Naive B cell (primary cell): ENCODE results near the gene CDH15. TPM values are rescaled to one million over a fixed set of nuclear protein-coding genes. Genes with fewer than 3 reads are reported as not detected.

Experiments
- ATAC-seq, 2 donors: fragments of 150-1000 bp; cut with Tn5 transposase; 2 replicates each; pipeline ENCODE4 v1.10.0; 2021; ENCODE audit warnings: low read depth in 2 of 2, mild to moderate bottlenecking in 2 of 2, moderate library complexity in 2 of 2
- DNase-seq: peaks from one replicate; pipeline ENCODE4 v3.0.0; 2022
- H3K27ac Mint-ChIP-seq, 6 donors: one replicate each; pipeline ENCODE4 v1.8.0; 2020 to 2022; ENCODE audit warnings: mild to moderate bottlenecking in 6 of 6, mixed read lengths in 6 of 6, moderate library complexity in 5 of 6, inconsistent platforms in 2 of 6
- H3K27me3 Mint-ChIP-seq, 3 donors: one replicate each; pipeline ENCODE4 v1.8.0; 2021 to 2022; ENCODE audit warnings: mixed read lengths in 3 of 3, mild to moderate bottlenecking in 1 of 3
- H3K36me3 Mint-ChIP-seq, 2 donors: one replicate each; pipeline ENCODE4 v1.8.0; 2020 to 2022; ENCODE audit warnings: mixed read lengths in 2 of 2, inconsistent platforms in 1 of 2, mild to moderate bottlenecking in 1 of 2
- H3K4me1 Mint-ChIP-seq, 3 donors: one replicate each; pipeline ENCODE4 v1.8.0; 2020 to 2022; ENCODE audit warnings: mixed read lengths in 3 of 3, inconsistent platforms in 1 of 3, mild to moderate bottlenecking in 1 of 3, moderate library complexity in 1 of 3
- H3K4me3 Mint-ChIP-seq, 8 donors: one replicate each; pipeline ENCODE4 v1.8.0; 2020 to 2022; ENCODE audit warnings: mild to moderate bottlenecking in 8 of 8, mixed read lengths in 8 of 8, moderate library complexity in 8 of 8, inconsistent platforms in 2 of 8
- H3K9me3 Mint-ChIP-seq, 7 donors: one replicate each; pipeline ENCODE4 v1.8.0; 2020 to 2022; ENCODE audit warnings: mixed read lengths in 7 of 7, mild to moderate bottlenecking in 5 of 7, inconsistent platforms in 2 of 7, moderate library complexity in 1 of 7
- polyA plus RNA-seq, 6 donors: library from polyadenylated mRNA; unstranded; fragments of 300-500 nt; fragmentation: Illumina TruSeq; gene quantifications; one replicate each; pipeline ENCODE4 v1.2.3, GENCODE V29; 2021; ENCODE audit warnings: low read depth in 6 of 6

CDH15 gene, protein sequence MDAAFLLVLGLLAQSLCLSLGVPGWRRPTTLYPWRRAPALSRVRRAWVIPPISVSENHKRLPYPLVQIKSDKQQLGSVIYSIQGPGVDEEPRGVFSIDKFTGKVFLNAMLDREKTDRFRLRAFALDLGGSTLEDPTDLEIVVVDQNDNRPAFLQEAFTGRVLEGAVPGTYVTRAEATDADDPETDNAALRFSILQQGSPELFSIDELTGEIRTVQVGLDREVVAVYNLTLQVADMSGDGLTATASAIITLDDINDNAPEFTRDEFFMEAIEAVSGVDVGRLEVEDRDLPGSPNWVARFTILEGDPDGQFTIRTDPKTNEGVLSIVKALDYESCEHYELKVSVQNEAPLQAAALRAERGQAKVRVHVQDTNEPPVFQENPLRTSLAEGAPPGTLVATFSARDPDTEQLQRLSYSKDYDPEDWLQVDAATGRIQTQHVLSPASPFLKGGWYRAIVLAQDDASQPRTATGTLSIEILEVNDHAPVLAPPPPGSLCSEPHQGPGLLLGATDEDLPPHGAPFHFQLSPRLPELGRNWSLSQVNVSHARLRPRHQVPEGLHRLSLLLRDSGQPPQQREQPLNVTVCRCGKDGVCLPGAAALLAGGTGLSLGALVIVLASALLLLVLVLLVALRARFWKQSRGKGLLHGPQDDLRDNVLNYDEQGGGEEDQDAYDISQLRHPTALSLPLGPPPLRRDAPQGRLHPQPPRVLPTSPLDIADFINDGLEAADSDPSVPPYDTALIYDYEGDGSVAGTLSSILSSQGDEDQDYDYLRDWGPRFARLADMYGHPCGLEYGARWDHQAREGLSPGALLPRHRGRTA
- polyA plus RNA-seq: not detected

DNA sequence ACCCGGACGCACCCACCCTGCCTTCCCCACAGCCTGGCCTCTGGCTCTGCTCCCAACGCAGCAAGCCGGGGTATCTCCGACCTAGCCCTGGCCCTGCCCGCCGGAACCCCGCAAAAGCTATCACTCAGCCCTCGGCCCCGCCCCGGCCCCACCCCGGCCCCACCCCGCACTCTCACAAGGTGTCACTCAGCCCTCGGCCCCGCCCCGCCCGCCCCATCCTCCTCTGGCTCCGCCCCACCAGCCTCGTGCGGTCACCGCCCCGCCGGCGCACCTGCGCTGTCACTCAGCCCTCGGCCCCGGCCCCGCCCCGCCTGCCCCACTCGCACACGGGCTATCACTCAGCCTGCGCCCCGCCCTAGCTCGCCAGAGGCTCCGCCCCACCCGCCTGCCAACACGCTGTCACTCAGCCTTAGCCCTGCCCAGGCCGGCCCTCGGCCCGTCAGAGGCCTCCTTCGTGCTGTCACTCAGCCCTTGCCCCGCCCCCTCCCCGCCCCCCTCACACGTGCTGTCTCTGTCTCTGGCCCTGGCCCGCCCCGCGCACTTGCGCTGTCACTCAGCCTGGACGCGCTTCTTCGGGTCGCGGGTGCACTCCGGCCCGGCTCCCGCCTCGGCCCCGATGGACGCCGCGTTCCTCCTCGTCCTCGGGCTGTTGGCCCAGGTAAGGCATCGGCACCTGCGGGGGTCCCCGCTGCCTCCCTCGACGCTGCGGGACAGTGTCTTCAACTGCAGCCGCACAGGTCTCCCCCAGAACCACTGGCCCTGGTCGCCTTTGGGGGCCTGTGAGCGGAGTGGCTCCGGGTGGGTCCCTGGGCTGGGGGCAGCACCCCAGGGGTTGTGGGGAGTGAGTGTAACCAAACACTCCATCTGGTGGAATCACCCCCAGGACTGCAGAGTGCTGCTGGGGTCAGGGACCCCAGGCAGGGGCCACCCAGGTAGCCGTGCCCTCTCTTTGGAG is at the start of gene CDH15:
CDH15 (plus strand) TSS at position 533 of the 955 bp plus-strand sequence; CDS start at position 617, 84 bp downstream.
- H3K36me3 Mint-ChIP-seq: no peaks in the 10 kb centered on the region
- no peaks in the 10 kb centered on the region for H3K9me3 Mint-ChIP-seq
- H3K4me3 Mint-ChIP-seq: peak within 1 kb of the TSS; percentile 54 to 87 (median 77)
- H3K27ac Mint-ChIP-seq: peak within 1 kb of the TSS in 4 of 6 donors; percentile 36 to 92 (median 69)
- peaks cover 6 to 8% (median 8%) of the 10 kb centered on the region in 3 donors for H3K4me1 Mint-ChIP-seq
- ATAC-seq (peak; percentile 88 to 93), DNase-seq (peak; percentile 87)
- H3K27me3 Mint-ChIP-seq: peaks cover 0 to 19% (median 0%) of the 10 kb centered on the region in 3 donors

DNA sequence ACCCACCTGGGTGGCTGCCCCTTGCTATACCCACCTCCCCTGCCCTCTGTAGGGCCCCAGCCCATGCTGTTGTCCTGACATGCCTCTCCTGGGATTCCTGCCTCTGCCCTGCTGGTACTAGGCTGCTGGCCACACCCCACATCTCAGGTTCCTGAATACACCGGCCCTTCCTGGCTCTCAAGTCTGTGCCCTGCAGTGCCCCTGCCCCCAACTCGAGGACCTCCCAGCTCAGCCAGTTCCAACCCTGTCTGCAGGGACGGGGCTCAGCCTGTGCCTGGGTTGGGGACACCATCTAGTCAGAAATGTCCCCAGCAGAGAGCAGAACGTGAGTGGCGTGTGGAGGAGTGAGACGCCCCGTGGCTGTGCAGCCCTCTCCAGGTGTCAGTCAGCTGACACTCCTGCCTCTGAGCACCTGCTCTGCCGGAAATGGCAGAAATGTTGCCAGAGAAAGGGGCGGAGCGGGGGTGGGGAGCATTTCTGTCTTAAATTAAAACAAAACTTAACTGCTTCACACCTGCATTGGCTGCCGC is 49.2 kb upstream of the CDH15 start:
- peak overlapping the region in 2 of 8 donors; percentile 68 to 73 for H3K4me3 Mint-ChIP-seq
- peaks cover 0 to 22% of the 10 kb centered on the region in 2 donors for H3K36me3 Mint-ChIP-seq
- peak; percentile 66 for DNase-seq
- no peaks in the 10 kb centered on the region for H3K27me3 Mint-ChIP-seq
- peak overlapping the region in 5 of 6 donors; percentile 27 to 95 (median 79) for H3K27ac Mint-ChIP-seq
- peaks cover 6 to 23% (median 11%) of the 10 kb centered on the region in 3 donors for H3K4me1 Mint-ChIP-seq
- ATAC-seq: peak; percentile 90 to 94
- no peaks in the 10 kb centered on the region for H3K9me3 Mint-ChIP-seq

DNA sequence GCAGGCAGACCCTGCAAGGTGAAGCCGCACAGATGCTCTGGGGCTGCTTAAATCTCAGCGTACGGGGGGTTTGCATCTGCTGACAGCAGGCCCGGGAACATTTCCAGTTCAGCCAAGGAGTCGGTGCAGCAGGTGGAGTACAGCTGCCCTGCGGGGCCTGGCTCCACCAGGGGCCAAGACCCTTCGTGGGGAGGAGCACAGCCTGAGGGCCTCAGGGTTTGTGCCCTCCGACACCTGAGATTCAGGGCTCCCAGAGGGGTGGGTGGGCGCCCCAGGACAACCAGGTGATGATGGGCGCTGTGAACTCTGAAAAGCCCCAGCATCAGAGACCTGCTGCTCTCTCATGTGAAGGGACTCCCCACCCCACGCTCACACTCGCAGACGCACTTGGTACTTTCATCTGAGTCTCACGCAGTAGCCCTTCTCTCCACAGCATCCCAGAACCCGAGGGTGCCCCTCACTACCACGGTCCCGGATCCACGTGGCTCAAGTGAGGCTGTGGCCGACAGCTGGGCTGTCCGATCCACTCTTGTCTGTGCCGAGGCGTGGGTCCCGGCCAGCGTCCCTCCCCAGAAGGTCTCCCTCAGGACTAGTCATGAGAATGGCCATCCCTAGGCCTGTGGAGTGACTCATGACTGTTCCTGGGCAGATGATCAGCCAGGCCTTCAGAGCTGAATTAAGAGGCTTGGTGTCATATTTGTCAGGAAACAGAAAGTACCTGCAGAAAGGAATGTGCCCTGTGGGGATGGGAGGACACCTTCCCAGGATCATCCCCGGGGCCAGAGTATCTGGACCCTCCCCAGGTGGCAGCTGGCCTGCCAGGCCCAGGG is 48.3 kb upstream of the CDH15 start:
- H3K4me1 Mint-ChIP-seq: peaks cover 6 to 21% (median 14%) of the 10 kb centered on the region in 3 donors
- DNase-seq (no peak), ATAC-seq (no peak)
- peak overlapping the region in 2 of 6 donors; percentile 21 to 85 for H3K27ac Mint-ChIP-seq
- H3K9me3 Mint-ChIP-seq: no peaks in the 10 kb centered on the region
- H3K27me3 Mint-ChIP-seq: no peaks in the 10 kb centered on the region
- peak overlapping the region in 2 of 8 donors; percentile 25 to 35 for H3K4me3 Mint-ChIP-seq
- peaks cover 0 to 17% of the 10 kb centered on the region in 2 donors for H3K36me3 Mint-ChIP-seq

DNA sequence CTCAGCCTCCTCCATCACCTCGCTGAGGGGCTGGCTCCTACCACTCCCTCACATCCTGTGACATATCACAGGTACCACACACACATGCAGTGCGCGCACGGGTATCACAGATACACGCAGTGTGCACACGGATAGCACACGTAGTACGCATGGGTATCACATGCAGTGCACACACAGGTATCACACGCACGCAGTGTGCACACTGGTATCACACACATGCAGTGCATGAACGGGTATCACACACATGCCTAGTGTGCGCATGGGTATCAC is 47.8 kb upstream of the CDH15 start:
- DNase-seq (no peak), ATAC-seq (no peak)
- no peak overlapping the region for H3K4me3 Mint-ChIP-seq
- H3K9me3 Mint-ChIP-seq: no peaks in the 10 kb centered on the region
- peaks cover 6 to 18% (median 14%) of the 10 kb centered on the region in 3 donors for H3K4me1 Mint-ChIP-seq
- H3K27ac Mint-ChIP-seq: peak overlapping the region in 1 of 6 donors; percentile 21
- no peaks in the 10 kb centered on the region for H3K27me3 Mint-ChIP-seq
- H3K36me3 Mint-ChIP-seq: peaks cover 2 to 15% of the 10 kb centered on the region in 2 donors

DNA sequence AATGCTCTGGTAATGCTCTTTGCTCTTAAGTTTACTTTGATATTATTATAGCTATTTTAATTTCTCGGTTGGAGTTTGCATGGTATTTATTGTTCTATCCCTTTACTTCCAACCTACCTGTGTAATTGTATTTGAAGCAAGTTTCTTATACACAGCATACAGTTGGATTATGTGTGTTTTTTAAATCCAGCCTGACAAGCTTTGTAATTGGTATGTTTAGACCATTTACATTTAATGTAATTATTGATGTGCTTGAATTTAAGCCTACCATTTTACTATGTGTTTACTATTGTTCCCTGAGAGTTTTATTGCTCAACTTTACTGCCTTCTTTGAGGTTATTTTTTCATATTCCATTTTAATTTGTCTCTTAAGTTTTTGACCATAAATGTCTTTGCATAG is 42.2 kb upstream of the CDH15 start:
- Mint-ChIP-seq H3K4me3 (no peak overlapping the region), H3K27me3 (no peaks in the 10 kb centered on the region), H3K36me3 (peaks cover 19 to 27% of the 10 kb centered on the region in 2 donors), H3K9me3 (peaks cover 0 to 4% (median 0%) of the 10 kb centered on the region in 7 donors), H3K4me1 (peaks cover 3 to 18% (median 4%) of the 10 kb centered on the region in 3 donors), H3K27ac (no peak overlapping the region)
- DNase-seq (no peak), ATAC-seq (no peak)

DNA sequence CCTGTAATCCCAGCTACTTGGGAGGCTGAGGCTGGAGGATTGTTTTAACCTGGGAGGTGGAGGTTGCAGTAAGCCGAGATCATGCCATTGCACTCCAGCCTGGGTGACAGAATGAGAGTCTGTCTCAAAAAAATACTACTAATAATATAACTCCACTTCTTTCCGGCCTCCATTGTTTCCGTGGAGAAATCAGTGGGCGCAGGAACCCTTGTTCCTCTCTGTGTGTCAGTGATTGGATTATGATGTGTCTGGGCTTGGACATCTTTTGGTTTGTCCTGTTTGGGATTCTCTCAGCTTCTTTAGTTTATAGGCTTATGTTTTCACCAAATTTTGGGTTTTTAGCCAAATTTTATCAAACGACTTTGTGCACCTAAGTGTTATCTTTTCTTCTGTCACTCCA is 41.1 kb upstream of the CDH15 start:
- Mint-ChIP-seq H3K36me3 (peaks cover 23 to 34% of the 10 kb centered on the region in 2 donors), H3K9me3 (peaks cover 0 to 4% (median 0%) of the 10 kb centered on the region in 7 donors), H3K4me1 (peaks cover 7 to 18% (median 9%) of the 10 kb centered on the region in 3 donors), H3K4me3 (no peak overlapping the region), H3K27me3 (no peaks in the 10 kb centered on the region), H3K27ac (peak overlapping the region in 2 of 6 donors; percentile 70 to 86)
- ATAC-seq (no peak), DNase-seq (no peak)

DNA sequence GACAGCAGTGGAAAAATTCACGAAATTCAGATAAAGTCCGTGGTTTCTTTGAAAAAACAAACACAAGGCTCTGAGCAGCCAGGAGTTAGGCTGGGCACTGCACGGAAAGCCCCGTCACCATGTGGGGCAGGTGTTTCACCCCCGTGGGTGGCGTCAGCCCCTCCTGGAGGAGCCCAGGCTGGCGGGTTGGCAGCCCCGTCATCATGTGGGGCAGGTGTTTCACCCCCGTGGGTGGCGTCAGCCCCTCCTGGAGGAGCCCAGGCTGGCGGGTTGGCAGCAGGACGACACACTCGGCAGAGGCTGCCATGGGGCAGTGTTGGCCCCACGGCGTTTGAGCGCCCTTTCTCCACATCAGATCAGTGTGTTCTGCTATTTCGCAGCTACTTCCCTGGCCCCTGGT is 39.8 kb upstream of the CDH15 start:
- peaks cover 0 to 4% (median 0%) of the 10 kb centered on the region in 7 donors for H3K9me3 Mint-ChIP-seq
- no peak overlapping the region for H3K4me3 Mint-ChIP-seq
- DNase-seq (no peak), ATAC-seq (peak in 1 of 2 donors; percentile 12)
- H3K27me3 Mint-ChIP-seq: no peaks in the 10 kb centered on the region
- H3K27ac Mint-ChIP-seq: peak overlapping the region in 3 of 6 donors; percentile 5 to 77 (median 24)
- peaks cover 7 to 18% (median 9%) of the 10 kb centered on the region in 3 donors for H3K4me1 Mint-ChIP-seq
- H3K36me3 Mint-ChIP-seq: peaks cover 23 to 26% of the 10 kb centered on the region in 2 donors

DNA sequence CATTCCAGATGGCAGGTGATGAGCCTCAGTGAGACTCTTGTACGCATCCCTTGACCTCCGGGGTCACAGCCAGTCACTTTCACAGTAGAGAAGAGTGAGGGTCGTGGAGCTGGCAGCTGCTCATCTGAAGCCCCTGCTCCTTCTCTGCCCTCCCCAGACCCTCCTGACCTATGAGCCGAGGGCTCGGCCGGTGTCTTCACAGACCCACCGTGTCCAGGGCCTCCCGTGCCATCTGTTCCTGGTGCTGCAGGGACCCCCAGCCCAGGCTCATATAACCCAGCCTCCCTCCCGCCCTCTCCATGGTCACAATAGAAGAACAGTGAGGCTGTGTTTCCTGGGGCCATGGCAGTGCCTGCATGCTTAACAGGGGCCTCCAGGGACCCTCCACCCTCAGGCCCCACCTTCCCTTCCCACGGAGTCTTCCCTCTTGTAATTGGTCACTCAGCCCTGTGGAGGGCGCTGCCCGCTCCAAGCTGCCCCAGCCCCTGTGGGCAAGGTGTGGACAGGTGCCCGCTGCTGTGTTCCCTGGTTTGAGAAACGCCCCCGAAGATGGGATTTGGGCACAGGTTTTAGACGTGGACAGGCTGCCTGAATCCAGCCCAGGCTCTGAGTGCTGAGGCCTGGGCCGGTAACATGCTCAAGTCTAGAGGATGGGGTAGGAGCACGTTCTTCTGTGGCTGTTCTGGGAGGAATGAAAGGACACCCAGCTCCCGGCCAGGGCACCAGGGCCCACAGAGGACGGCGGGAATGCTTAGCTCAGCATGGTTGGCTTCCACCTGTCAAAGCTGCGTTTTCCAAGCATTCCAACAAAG is 39.1 kb upstream of the CDH15 start:
- no peaks in the 10 kb centered on the region for H3K27me3 Mint-ChIP-seq
- H3K27ac Mint-ChIP-seq: peak overlapping the region in 1 of 6 donors; percentile 77
- H3K4me3 Mint-ChIP-seq: peak overlapping the region in 1 of 8 donors; percentile 15
- DNase-seq: no peak
- peaks cover 0 to 4% (median 0%) of the 10 kb centered on the region in 7 donors for H3K9me3 Mint-ChIP-seq
- peaks cover 23 to 26% of the 10 kb centered on the region in 2 donors for H3K36me3 Mint-ChIP-seq
- peaks cover 9 to 14% (median 11%) of the 10 kb centered on the region in 3 donors for H3K4me1 Mint-ChIP-seq
- ATAC-seq: no peak

DNA sequence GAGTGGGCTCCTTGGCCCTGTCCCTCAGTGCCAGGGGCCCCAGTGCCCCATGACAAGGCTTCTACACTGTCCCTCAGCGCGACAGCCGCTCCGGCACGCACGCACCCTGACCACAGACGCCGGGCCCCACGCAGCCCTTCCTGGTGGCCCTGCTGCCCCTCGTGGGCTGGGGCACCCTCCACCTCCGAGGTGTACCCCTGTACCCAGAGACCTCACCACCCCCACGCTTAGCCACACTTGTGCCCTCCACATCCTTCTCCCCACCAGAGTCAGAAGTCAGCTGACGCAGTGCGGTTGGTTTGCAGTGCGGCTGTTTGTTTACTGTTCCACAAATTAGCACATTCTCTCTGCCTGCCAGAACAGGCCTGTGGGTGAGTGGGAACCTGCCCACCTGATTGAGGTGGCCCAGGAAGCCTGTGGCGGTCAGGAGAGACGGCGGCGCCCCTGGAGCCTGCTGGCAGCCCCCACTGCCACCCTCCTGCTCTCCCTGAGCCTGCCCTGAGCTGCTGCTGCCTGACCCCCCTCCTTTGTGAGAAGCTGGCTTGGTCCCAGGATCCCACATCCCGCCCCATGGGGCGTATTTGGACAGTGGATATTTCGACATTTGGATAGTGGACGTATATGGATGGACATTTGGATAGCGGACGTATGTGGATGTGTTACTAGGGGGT is 38.0 kb upstream of the CDH15 start:
- Mint-ChIP-seq H3K4me1 (peaks cover 7 to 14% (median 9%) of the 10 kb centered on the region in 3 donors), H3K27me3 (no peaks in the 10 kb centered on the region), H3K4me3 (no peak overlapping the region), H3K36me3 (peaks cover 23 to 26% of the 10 kb centered on the region in 2 donors), H3K9me3 (peaks cover 0 to 4% (median 0%) of the 10 kb centered on the region in 7 donors), H3K27ac (no peak overlapping the region)
- no peak for DNase-seq
- ATAC-seq: no peak

DNA sequence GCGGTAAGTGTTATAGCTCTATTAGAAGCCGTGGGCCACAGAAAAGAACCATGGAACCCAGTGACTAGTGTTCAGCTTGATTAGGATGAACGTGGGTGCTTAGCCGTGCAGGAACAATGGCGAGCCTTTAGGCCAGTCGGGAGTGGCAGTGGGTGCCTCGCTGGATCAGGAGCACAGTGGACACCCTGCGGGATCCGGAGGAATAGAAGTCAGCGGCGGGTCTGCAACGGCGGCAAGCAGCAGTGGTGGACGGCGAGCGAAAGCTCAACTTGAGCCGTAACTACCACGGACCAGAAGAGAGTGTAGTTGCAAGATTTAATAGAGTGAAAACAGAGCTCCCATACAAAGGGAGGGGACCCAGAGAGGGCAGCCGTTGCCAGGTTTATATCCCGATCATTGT is 37.3 kb upstream of the CDH15 start:
- H3K27me3 Mint-ChIP-seq: no peaks in the 10 kb centered on the region
- ATAC-seq (no peak), DNase-seq (no peak)
- H3K36me3 Mint-ChIP-seq: peaks cover 16 to 23% of the 10 kb centered on the region in 2 donors
- peak overlapping the region in 1 of 6 donors; percentile 84 for H3K27ac Mint-ChIP-seq
- H3K4me3 Mint-ChIP-seq: no peak overlapping the region
- H3K4me1 Mint-ChIP-seq: peaks cover 7 to 13% (median 9%) of the 10 kb centered on the region in 3 donors
- H3K9me3 Mint-ChIP-seq: peaks cover 0 to 4% (median 0%) of the 10 kb centered on the region in 7 donors

DNA sequence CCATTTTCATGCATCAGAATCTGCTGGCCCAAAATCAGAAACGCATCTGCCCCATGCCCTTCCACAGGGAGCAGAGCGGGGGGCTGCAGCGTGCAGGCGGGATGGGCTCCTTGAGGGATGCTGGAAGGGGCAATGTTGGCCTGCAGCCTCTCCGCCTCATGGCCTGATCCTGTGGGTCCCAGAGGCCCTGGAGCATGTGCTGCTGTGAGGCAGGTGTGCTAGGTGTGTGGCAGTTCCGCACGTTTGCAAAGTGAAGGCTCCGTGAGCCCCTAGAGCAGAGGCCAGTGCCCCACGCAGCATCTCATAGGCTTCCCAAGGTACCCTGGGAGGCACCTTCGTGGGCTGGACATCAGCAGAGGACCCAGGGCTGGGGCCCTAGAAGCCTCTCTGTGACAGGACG is 36.4 kb upstream of the CDH15 start:
- no peaks in the 10 kb centered on the region for H3K9me3 Mint-ChIP-seq
- peaks cover 7 to 9% (median 9%) of the 10 kb centered on the region in 3 donors for H3K4me1 Mint-ChIP-seq
- no peak overlapping the region for H3K27ac Mint-ChIP-seq
- no peaks in the 10 kb centered on the region for H3K27me3 Mint-ChIP-seq
- H3K4me3 Mint-ChIP-seq: no peak overlapping the region
- peaks cover 12 to 16% of the 10 kb centered on the region in 2 donors for H3K36me3 Mint-ChIP-seq
- DNase-seq (no peak), ATAC-seq (no peak)
